Kasumi-1 (cell line): ENCODE data around the gene NFE2.
"Not testable (repeated sequence)": the region's sequence is repeated elsewhere in the genome, so short reads cannot be mapped to it uniquely, and the experiment has no call there.

Experiments
- DNase-seq, 2 experiments: peaks; one replicate each; lab custom pipeline; 2025; lab: John Stamatoyannopoulos, UW

Gene NFE2

DNA sequence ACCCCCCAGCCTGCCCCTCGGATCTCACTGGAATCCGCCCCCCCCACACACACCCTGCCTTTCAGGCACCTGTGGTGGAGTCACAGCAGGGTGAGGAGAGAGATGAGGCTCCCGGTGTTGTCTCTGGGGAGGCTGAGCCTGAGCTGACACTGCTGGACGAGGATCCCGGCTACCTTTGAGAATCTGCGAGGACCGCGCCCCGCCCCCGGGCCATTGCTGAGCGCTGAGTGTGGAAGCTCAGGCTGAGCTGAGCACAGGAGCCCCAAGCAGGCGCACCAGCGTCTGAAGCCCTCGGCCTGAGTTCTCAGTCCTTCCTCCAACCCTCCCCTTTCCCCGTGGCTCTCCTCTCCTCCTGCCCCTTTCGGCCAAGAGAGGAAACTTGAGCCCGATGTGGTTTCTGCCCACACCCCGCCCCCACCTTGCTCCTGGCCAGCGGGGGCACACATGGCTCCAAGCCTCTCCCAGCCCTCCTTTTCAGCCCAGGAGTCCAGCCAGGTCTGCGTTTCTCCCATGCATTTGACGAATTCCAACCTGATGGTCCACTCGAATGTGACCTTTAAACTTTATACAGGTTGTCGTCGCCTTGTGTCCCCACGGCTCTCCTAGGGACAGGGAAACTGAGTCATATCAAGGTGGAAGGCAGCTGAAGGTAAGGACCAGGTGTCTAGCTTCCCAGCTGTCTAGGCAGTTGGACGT lies at the start of gene NFE2:
Gene NFE2, minus strand, starts transcription at position 284 of the 696 bp plus-strand sequence. CDS start 5,767 bp downstream, outside the sequence.
- peak; percentile 62 to 73 for DNase-seq

- DNase-seq, result no peak
Observed at GRCh38 chr12:54349679-54350078, 48.9 kb upstream of the NFE2 start.

DNA sequence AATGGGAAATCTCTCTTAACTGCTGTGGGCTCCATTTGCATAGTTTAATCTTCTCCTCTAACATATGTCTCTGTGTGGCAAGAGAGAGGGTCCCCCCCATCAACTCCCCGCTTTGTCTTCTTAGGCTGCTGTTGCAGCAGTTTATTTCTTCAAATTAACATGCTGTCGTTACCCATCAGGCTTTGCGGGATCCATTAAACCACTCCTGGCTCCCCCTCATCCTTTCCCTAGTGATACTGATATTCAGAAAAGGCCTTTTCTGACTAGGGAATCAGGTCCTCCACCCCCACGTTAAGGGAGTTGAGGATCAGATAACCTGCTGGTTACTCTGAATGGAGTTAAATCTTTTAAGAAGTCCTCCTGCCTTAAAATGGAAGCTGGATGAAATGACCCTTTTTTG lies 48.2 kb upstream of the NFE2 start:
- no peak for DNase-seq

- DNase-seq, result no peak
Observed at GRCh38 chr12:54341378-54342300, 40.8 kb upstream of the NFE2 start.

DNA sequence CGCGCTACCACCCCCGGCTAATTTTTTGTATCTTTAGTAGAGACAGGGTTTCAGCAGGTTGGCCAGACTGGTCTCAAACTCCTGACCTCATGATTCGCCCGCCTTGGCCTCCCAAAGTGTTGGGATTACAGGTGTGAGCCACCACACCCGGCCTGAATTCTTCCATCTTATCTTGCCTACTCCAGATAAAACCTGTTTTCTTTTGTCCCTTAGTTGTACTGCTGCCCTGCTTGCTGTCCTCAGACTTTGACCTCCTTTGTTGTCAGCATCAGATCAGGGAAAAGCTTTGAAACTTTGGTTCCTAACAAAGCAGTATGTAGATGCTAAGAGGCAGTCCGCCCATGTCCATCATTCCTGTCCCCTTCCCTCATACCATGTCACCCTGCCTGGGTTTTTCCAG lies 40.0 kb upstream of the NFE2 start:
- DNase-seq, result no peak

GRCh38 chr12:54338698-54339296 lies 38.0 kb upstream of the NFE2 start:
- no peak for DNase-seq

- DNase-seq, result no peak
Observed at GRCh38 chr12:54337854-54338650, 37.2 kb upstream of the NFE2 start.

DNA sequence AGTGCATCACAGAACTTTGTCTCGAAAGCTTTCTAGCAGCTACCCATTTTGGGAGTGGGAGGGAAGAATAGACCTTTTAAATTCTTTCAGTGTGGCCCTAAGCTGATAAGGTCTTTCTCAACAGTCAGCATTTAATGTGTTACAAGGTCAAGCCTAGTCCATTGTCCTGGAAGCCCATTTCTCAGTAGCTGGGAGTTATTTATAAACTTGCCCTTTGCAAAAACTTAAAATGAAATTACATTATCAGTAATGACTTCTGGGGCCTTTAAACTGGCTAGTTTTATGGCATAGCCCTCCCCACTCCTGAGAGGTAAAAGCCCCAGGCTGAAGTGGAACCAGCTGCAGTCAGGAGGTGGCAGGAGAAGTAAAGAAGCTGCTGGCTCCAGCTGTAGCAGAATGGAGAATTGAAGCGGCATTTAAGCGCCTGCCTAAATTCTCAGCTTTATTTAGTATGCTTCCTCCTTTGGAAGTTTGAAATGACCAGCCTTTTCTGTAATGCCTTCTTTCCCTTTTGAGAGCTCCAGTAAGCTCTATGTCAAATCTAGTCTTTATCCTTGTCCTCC lies 36.5 kb upstream of the NFE2 start:
- DNase-seq, result peak; percentile 18 to 34

DNA sequence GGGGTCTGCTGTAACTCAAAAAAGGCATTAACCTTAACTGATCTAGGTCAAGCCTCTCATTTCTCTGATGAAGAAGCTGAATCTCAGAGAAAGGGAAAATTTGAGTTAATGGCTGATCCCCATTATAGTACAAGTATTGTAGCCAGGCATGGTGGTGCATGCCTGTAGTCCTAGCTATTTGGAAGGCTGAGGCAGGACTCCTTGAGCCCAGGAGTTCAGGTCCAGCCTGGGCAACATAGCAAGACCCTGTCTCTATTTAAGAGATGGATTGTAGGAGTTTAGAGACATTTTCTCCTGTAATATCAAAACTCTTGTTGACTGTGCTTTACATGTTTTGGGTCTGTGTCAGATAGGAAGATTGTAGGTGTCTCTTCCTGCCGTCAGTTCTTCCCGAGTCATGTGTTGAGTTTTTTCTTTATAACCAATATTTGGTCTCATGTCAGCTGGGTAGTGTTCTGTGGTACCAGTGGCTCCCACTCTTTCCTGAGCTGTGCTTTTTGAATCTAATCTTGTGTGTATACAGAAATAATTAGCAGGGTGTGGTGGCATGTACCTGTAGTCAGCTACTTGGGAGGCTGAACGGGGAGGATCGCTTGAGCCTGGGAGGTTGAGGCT lies 32.7 kb upstream of the NFE2 start:
- no peak for DNase-seq

- no peak for DNase-seq
Observed at GRCh38 chr12:54331461-54331860, 30.6 kb upstream of the NFE2 start.

GRCh38 chr12:54330442-54330841 lies 29.6 kb upstream of the NFE2 start:
- no peak for DNase-seq

GRCh38 chr12:54329759-54330158 lies 28.9 kb upstream of the NFE2 start:
- DNase-seq, result no peak

GRCh38 chr12:54328595-54329337 lies 28.0 kb upstream of the NFE2 start:
- no peak for DNase-seq

- not testable (repeated sequence) for DNase-seq
Observed at GRCh38 chr12:54325442-54326109, 24.8 kb upstream of the NFE2 start.

- DNase-seq, result peak; percentile 99 to 100
Observed at GRCh38 chr12:54324617-54325441, 24.0 kb upstream of the NFE2 start, which contains the start of gene COPZ1. TSS of gene COPZ1 (plus strand) at chr12:54325131. CDS start at chr12:54325164, 33 bp downstream.

DNA sequence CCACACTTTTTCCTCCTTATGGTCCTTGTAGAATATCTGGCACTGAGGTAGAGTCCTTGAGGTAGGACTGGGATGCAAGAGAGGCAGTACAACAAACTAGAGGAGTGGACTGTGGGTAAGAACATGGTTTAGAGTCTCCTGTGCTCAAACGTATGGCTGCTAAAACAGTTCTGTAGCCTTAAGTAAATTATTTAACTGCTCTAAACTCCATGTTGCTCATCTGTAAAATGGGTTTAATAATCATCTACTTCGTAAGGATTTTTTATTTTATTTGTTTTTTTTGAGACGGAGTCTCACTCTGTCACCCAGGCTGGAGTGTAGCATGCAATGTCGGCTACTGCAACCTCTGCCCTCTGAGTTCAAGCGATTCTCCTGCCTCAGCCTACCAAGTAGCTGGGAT lies 20.5 kb upstream of the NFE2 start:
- no peak for DNase-seq

- DNase-seq, result not testable (repeated sequence)
Observed at GRCh38 chr12:54312309-54312708, 11.5 kb upstream of the NFE2 start.

DNA sequence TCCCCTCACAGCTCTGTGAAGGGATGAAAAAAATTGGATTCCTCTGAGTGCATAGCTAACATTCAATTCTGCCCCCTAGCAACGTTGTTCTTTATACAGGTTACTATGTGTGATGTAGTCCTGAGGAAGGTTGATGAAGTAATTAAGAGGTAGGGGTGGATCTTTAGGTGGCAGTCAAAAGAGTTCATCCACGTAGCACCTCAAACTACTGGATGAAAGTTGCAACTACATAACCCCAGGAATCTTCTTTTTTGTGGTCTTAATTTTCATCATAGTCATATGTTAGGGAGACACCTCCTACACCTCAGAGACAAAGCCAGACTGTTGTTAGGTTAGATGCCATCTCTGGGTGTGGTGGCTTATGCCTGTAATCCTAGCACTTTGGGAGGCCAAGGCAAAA lies 10.2 kb upstream of the NFE2 start:
- DNase-seq, result no peak
